DMS114 treated with DMSO at 0.1 percent for 48 hours (cell line): Measurements from ENCODE around the gene P4HA2.

Experiments
- DNase-seq: peaks from one replicate; lab custom pipeline; 2025; ENCODE audit not compliant: unreplicated experiment; lab: John Stamatoyannopoulos, UW

Gene P4HA2

DNA sequence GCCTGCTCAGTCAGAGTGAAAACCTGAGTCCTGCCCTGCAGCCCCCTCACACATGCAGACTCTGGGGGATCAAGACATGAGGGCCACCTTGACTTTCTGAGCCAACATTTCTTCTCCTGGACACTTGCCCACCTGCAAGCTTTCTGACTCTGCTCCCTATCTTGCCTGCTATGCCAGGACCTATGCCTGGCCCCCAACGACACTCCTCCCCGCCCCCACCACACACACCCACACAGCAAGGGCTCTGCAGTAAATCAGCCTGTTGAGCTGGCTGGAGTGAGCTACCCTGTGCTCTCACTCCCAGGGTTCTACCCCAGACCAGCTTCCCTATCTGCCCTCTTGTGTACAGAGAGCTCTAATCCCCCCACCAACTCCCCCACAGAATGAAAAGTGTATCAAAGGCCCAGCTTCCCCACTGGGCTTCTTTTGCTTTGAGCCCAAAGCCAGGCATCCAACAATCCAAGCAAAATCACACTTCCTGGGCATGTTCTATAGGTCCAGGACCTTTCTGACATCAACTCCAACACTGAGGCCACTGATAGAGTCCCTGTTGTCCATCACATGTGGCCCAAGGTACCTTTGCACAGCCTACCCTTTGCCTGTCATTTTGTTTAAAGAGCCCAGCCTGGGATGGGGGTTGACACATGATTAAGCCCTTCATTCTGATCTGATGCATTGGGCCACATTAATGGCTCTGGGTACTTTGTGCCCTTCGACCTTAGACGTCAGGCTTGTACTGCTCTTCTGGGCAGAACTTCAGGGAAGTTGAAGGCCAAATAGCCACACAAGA, 37.1 kb upstream of the P4HA2 start:
- no peak for DNase-seq

DNA sequence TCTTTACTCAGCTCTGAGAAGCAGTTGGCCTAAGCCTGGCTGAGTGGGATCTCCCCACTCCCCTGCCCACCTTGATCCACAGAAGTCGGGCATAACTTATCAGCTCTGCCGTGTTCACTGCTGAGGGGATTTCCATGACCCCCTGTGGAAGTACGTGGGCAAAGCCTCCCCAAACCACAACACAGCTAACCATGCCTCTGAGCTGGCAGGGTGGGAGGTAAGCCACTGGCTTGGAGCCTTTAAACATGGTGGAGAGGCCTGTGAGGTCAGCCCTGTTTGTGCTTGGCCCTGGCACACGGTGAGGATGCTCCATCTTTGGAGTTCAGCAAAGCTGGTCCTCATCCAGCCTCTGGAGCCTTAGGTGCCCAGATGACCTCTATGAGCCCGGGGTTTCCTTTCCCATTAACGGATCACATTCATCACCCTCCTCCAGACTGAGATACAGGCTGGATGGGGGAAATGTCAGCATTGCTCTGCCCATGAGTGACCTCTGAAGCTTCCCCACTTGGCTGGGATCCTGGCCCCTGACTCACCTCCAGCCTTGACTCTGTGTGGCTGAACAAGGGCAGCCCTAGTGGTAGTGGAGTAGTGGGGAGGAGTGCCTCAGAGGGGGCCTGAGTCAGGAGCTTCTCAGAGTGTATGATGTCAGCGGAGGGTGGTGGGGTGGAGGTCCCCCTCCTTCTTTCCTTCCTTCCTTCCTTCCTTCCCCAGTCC, 36.1 kb upstream of the P4HA2 start:
- DNase-seq: no peak

DNA sequence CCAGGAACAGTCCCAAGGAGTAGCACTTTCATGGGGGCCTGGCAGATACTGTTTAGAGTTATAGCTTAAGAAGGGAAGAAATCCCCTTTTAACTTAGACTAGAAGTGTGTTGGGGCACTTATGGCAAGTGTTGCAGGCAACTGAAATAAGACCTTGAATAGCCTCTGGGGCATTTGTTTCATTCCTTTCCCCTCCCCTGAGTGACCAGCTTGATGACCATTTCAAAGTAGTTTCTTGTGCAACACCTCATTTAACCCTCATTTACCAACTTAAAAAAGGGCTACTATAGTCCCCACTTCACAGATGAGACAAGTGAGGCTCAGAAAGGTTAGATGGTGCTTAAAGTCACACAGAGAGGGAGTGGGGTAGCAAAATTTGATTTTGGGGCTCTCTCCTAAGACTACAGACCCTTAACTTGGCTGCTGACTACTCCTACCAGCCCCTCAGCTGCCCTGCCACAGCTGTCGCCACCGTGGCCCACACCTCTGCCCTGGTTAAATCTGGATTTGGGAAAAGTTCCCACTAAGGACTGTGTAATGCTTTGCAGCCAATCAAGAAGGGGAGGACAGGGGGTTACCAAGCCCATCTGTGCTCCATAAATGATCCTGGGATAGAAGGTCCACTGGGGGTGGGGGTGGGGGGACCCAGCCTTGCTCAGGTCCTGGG, 35.4 kb upstream of the P4HA2 start:
- DNase-seq: no peak

DNA sequence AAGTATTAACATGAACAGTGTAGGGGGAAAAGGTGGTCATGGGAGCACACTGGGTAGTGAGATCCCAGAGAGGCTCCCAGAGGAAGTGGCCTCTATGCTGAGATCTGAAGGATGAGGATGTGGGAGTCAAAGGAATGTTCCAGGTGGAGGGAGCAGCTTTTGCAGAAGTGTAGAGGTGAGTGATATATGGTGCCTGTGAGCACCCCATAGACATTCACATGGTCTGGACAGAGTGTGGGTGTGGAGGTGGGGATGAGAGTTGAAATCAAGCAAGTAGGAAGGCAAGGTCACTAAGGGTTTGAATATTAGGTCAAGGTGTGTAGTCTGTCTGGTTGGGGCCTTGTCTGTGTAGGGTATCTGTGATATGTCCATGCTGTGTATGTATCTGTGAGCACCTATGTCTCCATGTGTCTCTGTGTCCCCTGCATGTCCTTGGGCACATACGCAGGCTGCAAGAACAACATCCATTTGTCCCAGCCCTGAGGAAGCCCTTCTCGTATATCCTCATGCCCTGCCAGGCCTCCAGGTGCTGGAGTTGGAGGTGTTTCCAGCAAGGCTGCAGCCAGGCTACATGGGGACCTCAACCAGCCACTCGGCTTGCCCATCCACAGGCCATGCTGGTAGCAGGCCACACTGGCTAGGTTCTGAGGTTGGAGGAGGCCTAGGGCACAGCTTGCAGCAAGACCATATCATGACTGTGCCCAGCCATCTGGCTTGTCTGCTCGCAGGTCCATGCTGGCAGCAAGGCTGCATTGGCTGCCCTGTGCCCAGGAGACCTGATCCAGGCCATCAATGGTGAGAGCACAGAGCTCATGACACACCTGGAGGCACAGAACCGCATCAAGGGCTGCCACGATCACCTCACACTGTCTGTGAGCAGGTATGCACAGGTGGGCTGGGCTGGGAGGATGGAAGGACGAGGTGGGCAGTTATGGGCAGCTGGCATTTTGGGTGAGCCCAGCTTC, 34.5 kb upstream of the P4HA2 start:
- DNase-seq: no peak

DNA sequence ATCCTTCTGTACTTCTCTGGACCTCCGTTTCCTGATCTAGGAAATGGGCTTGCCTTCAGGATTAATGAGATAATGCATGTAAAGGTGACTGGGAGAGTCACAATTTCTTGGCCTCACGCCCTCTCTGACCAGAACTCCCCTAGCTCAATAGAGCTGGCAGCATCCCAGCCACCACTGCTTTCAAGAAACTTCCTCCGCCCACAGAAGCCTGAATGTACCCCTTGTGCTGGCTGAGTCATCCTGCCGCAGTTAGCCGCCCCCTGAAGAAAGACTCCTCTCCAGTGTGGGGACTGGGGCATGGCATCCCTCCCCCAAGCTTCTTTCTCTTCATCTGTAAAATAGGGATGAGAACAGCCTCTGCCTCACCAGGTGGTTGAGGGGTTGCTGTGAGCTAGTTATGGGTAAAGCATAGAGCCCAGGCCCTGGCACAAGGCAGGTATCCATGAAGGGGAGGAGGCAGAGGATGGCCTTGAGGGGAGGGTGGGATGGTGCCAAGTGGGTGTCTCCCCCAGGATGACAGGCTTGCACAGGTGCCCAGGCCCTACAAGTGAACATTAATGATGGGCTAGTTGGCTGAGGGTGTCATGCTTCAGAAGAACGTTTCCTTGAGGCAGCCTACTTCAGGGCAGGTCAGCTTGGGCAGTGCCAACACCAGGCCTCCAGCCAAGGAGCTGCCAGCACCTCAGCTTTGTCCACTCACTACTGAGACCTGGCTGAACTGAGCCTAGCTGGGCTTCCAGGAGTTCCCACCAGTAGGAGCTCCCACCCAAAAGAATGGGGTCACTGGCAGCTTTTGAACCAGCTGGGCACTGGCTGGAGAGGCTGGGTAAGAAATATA, 33.3 kb upstream of the P4HA2 start:
- DNase-seq: no peak

DNA sequence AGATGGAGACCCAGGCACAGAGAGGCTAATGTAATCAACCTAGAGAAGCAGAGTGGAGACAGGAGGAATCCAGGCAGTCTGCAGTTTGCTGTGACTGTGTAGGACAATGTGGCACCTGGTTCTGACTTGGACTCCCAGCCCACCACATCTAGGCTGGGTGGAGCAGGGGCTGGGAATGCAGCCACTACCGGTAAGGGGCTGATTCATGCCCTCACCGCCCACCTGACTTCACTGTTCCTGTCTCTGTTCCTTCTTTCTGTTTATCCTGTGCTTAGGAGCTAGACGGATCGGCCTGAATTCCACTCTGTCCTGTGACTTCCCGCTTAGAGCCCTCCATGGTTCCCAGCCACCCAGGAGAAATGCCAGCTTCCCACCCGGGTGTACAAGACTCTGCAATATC, 32.4 kb upstream of the P4HA2 start:
- DNase-seq: no peak

DNA sequence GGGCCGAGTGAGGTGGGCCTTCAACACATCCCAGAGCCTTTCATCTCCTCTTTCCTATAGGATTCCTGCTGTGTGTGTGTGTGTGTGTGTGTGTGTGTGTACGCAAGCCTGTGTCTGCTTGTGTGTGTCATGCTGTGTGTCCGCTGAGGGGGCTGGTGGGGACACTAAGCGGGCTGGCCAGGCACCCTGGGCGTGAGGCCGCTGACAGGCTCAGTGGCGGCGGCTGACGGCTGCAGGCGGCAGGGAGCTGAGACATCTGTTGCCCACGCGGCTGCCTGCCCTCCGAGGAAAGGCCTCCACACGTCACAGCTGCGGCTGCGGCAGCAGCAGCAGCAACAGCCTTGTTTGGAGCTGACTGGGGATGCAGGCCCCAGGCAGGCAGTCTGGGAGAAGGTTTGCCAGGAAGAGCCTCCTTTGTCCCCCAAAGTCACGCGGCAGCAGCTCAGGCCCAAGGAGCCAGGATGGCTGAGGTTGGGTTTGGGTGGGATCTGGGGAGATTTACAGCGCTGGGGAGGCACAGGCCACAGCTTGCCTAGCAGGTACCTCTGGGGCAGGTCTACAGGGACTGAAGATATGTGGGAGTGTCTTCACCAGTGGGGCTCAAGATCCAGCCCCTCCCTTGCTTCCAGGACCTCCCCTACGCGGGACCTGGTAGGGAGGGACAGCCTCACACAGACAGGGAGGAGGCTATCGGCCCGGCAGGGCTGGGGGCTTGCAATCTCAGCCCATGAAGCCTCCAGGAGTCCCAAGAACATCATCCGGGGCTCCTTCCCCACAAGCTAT, 31.6 kb upstream of the P4HA2 start:
- DNase-seq: no peak

DNA sequence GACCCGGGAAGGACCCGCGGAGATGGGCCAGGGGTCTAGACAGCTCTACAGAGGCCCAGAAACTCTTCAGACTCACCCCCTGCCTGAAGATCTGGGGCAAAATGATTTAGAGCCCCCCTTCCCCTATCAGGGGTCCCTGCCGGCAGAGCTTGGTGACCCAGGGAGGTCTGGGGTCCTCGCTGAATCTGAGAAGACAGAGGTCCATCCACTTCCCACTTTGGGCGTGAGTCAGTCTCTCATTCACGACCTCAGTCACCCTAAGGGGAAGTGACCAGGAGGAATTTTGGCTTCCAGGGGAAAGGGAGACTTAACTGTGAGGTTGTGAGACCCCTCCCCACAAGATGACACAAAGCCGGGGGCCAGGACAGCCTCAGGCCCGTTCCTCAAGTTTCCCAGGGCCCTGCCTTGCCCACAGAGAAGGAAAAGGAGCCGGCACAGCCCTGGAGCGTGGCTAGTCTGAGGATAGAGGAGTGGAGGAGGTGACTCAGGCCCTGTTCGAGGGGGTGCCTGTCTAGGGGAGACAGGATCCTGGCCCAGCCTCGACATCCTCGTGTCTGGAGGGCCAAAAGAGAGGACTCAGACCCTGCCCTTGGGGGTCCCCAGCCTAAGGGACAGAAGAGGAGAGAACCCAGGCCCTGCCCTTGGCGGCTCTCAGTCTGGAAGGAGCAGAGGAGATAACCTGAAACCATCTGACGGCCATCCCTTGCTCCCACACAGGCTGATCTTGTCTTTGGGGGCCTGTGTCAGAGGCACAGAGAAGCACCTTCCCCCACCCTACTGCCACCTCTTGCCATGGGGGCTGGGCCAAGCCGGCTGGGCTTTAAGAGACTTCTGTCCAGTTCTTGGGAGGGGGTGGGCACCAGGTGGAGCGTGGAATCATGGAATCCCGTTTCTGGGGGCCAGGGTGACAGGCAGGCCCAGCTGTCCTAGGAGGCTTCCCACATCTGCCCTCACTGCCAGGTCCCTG, 30.7 kb upstream of the P4HA2 start:
- DNase-seq: no peak

DNA sequence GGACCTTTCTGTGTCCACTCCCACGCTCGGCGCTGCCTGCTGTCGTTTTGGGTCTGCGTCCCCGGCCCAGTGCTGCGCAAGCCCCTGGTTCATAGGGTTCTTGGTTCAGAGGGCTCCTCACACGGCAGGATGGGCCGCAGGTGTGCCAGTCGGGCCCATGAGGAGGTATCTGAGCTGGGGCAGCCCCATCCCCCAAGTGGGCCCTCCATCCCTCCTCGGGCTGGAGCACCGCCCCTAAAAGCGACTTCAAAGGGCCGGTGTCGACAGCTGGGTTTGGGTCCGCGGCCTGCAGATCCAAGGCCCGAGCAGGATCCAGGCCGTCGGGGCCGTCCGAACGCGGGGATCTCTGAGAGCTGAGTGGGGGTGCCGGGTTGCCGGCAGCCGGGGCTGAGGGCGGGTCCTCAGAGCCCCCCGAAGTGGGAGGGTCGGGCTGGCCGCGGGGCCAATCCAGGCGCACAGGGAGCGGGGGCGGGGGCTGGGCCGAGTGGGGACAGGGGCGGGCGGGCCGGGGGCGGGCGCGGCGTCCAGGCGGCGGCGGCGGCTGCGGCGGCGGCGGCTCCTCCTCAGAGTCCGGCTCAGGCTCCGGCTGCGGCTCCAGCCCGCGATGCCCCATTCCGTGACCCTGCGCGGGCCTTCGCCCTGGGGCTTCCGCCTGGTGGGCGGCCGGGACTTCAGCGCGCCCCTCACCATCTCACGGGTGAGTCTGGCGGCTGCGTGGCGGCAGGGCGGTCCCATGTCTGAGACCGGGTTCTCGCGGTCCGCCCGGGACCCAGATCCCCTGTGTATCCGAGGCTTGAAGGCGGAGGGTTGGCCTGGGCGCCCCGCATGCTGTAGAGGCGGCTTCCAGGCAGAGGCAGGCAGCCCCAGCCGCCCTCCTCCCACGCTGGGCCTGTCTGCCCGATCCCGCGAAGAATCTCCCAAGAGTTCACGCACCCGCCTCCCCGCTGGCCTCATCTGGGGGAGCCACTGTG, 29.8 kb upstream of the P4HA2 start, which contains the start of gene PDLIM4:
Gene PDLIM4 (plus strand): TSS at position 566 of the 971 bp plus-strand sequence. CDS start 39 bp downstream, at position 605.
- DNase-seq: no peak

DNA sequence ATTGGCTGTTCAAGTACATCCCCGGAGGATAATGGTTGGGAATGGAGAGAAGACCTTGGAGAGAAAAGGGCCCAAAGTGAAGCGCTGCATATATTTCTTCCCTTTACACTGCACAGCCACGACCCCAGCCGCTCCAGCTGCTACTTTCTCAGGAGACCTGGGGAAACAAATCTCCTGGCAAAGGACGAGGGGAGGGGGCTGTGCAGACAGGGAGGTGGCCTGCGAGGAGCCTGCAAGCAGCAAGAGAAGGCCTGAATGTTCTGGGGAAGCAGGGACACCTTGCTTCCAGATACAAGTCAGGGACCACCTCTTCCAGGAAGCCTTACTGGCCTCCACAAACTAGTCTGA, 29.1 kb upstream of the P4HA2 start:
- DNase-seq: no peak

DNA sequence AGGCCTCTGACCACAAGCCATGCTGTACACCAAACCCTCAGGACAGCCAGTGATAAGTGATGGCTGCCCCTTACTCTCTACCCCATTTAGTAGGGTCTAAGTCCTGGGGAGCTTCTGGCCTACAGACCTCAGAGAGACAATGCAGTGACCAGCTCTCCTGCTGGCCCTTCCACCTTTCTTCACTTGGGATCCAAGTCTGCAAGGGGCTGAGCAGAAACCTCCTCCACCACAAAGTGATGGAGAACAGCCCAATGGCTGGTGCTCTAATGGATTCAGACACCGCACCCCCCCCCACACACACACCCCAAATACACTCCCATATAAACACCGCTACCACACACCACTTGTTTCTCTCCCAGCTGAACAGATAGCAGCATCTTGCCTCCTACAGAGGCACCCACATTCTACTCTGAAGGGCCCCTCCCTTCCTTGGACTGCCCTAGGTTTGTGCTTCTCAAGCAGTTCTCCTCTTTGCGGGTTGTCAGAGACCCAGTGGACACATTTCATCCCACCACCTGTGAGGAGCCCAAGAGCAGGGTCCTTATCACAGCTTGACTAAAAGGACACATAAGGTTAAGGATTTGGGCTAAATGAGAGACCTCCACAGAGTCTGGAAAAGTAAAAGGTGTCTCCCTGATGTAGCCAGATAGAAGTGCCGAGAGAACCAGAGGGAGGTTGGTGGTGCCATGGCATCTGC, 28.6 kb upstream of the P4HA2 start:
- DNase-seq: no peak

DNA sequence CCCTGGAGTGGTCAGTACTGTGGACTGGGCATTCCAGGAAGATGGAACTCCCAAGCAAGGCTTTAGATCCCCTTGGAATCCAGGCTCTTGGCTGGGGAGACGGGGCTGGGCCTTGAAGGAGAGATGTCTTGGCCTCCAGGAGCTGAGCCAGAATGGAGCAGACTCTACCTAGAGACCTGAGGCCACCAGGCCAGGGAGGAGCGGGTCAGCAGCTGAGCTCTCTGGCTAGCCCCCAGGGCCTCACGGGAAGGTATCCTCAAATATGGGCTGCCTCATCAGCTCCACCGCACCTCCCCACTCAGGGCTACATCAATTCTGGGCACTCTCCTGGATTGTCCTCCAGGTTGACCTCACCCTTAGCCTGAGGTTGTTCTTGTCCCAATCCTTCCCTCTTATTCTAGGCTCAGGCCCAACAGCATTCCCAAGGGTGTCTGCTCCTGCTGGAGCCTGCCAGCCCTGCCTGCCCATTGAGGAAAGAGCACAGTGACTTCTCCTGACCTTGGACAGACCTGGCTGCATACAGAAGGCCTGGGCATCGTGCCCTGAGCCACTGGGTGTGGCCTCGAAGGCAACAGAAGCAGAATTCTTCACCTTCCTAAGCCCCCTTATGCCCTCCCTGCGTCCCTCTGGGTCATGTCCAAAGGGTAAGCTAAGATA, 26.8 kb upstream of the P4HA2 start:
- no peak for DNase-seq

DNA sequence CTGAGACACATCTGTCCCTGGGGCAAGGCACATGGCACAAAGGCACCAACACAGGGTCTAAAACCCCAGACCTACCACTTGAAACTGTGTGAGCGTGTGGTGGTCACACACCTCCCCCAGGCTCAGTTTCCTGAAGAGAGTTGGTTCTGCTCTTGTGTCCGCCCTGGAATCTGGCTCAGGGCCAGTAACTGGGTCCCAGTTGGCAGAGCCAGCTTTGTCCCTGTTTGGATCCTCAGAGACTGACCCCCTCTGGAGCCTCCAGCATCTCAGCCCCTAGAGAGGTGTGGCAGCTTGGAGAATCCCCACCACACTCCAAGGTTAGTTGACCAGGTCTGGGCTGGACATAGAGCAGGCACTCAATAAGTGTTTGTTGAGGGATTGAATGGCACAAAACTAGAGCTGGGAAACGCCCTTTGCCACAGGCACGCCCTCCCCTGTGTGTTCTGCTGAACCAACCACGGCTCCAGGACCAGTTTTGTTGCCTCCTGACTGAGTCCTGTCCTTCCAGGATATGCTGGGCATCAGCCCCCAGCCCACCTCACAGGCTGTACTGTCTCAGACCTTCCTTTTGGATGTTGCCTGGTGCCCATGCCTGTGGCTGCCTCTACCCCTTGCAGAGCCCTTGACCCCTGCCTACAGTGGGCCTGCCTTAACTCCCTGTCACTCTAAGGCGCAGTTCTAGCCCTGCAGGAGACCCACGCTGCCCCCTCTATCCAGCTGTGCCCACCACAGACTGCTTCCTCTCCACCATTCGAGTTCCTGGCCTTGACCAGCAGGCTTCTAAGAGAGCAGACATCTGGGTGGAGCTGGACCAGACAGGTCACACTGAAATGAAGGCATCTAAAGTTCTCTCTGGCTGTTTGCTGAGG, 26.0 kb upstream of the P4HA2 start:
- no peak for DNase-seq

DNA sequence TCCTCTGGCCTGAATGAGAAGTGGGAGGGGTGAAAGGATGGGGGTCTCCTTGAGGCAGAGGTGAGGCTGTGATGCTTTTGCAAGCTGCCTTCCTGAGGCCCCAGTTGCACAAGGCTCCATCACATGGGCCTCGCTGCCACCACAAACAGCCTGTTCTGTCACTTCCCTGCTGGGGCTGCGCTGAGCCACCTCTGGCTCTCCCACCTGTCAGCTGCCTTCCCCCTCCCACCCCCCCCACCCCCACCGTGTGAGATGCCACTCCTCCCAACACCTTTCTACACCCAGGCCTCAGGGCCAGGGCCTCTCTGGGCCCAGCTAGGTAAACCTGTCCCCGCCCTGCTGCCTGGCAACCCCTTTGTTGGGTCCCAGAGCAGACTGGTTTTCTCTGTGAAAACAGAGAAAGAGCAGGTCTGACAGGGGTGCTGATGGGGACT, 25.4 kb upstream of the P4HA2 start:
- no peak for DNase-seq

DNA sequence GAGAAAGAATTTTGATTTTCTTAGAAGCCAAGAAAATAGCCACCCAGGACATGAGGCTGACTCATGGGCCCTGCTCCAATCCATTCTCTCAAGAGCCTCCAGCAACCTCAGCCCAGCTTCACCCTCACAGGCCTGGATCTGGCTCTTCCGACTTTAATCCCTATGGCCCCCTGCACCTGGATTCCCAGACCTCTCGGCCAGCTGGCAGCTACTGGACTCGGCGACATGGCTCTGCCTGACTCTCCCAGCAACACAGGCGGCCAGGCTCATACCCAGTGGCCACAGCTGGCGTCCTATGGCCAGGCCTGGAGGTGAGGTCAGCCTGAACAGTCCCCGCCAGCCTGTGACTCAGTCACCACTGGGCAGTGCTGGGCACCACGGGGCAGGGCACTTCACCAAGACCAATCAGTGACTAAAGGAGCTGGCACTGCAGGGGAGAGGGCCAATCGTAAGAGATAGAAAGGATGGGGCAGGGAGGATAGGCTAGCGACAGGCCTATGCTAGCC, 23.6 kb upstream of the P4HA2 start:
- no peak for DNase-seq
